Ammon's horn (tissue), 1 donor: ENCODE data around the gene CCNB2.
A peak's percentile ranks its signal among the peaks of the same experiment; 100 is the strongest.

Source experiments
- DNase-seq: peaks from one replicate; pipeline ENCODE4 v3.0.0-alpha.2; 2016; ENCODE audit warnings: low spot score

Gene CCNB2

DNA sequence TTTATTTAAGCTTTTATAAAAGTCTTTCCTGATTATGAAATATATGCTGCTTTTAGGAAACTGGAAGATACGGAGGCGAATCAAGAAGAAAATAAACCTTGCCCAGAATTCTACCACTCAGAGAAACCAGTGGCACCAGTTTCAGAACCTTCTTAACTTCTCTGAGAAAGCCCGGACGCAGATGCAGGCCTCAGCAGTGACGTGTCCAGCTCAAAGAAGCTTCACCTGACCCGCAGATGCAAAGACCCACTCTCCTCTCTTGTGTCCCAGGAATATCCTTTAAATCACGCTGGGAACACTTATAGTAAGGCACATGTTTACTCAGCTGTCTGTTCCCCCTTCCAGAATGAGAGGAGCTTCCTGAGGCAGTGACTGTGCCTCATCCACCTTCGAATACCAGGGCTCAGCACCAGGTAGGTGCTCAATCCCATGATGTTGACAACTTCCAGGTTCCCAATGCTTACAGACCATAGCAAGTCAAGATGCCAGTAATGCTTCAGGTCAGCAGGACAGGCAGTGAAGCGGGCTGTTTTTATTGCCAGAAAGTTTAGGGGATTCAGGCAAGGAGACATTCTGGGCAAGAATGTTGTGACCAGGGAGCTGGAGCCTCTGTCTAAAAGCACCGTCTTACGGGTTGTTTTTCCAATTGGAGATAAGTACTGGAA, 61.8 kb downstream of the CCNB2 start:
- DNase-seq: no peak

DNA sequence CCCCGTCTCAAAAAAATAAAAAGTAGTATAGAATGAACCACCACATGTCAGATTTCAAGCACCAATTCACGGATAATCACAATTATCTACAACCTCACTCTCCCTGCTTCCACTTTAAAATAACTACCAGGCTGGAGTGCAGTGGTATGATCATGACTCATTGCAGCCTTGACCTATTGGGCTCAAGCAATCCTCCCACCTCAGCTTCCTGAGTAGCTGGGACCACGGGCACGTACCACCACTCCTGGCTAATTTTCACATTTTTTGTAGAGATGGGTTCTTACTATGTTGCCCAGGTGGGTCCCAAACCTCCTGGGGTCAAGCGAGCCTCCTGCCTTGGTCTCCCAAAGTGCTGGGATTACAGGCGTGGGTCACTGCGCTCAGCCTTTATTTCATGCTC, 63.6 kb downstream of the CCNB2 start:
- no peak for DNase-seq

DNA sequence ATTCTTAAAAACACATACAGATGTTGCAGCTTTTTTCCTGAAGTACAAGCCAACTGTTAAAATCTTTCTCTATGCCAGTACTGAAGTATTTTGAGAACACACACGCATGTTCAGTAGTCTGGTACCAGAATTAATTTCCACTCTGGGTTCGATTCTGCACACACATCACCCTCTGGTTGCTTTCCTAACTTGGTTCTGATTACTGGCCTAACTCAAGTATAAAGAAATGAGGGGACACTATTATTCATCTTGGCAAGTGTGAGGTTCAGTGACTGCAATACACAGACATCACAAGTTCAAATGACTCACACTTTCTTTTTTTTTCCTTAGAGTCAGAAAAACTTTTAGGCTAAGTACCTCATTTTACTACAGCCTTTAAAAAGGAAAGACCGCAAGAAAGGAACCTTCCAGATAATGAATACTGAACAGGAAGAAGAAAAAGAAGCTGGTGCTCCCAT, 64.3 kb downstream of the CCNB2 start:
- DNase-seq: no peak

DNA sequence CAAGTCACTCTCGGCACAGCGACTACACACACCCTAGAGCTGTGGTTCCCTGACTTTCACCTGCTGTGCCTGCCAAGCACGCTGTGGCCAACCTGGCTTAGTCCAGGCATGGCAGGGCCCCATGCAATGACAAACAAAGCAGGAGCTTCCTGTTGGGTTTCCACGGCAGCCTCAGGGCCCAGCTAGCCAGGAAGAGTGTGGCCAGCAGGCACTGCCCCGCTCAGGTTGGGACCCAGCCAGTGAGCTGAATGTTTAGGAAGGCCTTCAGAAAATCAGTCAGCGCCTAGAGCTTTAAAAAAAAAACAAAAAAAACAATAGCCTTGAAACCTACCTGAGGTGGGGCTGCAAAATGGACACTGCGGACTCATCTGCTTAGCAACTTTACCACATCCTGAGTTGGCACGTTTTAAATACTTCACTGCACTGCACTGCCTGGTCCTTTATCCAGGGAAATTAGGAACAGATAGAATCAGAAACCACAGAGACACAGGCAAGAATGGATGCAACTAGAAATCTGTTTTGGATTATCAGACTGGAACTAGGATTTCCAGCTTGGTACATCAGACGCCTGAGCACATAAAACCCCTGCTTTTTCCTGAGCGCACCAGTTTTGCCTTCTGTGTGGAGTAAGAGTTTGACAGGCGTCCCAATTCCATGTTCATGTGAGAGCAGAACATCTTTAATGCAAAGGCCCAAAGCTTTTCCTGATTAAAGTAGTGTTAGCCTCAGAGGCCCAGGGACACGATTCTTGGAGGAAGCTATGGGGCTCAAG, 65.5 kb downstream of the CCNB2 start:
- peak; percentile 69 for DNase-seq

DNA sequence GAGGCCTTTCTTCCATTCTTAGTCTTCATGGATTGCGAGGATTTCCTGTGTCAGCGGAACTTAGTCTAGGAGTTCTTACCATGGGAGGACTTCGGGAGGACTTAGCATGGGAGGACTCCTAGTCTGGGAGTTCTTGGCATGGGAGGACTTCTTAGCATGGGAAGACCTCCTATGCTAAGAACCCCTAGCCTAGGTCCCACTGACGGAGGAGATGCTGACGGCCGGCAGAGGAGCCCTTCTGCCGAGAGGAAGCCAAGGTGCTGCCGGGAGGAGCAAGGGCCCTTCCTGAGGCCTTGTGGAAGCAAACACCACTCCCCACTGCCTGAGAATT, 66.1 kb downstream of the CCNB2 start:
- no peak for DNase-seq

DNA sequence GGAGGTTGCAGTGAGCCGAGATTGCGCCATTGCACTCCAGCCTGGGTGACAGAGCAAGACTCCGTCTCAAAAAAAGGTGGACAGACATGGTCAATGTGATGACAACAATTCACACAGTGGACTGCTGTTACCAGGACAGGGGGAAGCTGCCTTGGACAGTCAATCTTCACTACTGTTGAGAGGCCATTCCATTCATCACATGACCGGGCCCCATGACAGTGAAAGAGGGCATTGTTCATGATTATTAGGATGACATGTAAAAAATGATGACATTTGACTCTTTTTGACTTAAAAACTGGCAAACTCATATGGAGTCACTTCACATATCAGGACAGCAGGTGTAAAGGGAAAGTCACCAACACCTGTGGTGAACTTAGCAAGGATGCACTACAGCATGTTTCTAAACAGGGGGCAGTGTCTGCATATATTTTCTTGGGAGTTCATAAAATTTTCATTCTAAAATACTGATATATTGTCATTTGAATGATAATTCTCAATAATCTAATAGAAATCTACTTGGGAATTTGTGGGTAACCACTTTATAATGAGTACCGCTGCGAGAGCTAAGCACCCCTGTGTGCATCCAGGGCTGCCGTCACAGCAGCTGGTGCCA, 67.4 kb downstream of the CCNB2 start:
- DNase-seq: no peak

DNA sequence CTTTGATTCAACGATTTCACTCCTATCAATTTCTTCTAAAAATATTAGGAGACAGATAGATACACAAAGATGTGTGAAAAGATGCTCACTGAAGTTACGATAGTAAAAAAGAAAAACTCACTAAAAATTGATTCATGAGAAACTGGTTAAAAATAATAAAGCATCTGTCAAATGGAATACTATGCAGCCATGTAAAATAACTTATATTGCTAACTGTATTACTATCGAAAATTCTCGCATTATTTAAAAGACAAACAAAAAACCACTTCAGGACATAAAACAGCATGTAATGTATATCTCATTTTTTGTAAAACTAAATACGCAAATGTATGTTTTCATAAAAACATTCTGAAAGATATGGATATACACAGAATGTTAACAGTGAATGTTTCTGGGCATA, 68.2 kb downstream of the CCNB2 start:
- DNase-seq: no peak

DNA sequence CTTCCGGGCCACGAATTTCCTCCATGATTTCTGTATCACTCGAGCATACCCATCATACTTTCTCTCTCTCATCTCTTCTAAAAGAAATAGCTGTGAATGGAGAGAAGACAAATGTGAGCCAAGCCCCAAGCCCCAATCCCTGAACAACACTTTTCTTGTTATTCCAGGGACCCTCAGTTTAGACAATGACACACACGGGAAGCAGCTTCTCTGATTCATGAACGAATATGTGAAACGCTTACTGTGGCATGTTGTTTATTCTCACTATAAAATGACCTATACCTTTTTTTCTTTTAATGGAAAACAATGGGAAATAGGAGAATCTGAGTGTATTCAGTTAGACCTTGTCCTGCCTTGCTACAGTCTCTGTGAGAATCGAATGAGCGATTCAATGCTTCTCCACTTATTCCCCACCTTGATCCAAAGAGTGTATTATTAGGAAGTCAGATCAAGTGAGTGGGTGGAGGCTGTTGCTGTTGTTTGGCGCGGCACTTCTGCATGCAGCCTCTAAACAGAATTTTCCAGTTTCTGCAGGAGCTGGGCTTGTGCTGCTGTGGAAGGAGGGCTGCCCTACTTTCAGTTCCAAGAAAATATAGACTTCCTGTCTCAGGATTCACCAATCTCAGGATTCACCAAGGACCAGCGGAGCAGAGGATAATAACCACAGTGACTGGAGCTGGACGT, 69.3 kb downstream of the CCNB2 start:
- DNase-seq: no peak
